ENCODE measurements around the gene TMEM165.

TMEM165 gene

DNA sequence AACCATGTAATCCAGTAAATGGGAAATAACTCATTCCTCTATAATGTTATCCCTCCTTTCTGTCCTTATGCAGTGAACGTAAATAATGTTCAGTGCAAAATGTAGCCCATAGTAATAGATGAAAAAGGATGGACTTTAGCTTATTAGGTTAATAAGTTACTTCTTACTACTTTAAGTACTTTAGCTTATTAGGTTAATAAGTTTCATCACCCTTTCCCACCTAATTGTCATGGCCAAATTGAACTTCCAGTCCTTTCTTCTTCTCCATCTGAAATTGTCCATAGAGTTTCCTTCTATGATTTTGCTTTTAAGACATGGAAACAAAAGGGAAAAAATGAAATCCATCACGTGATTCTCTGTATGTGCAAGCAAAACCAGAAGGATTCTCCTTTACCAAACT, 15.2 kb upstream of the TMEM165 start:
- TF ChIP-seq Cebpa-rat (IDR thresholded peaks at IDR 0.05): no peak
- no peak overlapping the region for H3K9ac ChIP-seq
- H4K20me1 ChIP-seq: no peaks in the 10 kb centered on the region
- H3K36me3 ChIP-seq: no peaks in the 10 kb centered on the region
- H3K4me3 ChIP-seq: no peak overlapping the region
- H3K4me2 ChIP-seq: no peak overlapping the region
- H3K27ac ChIP-seq: no peak overlapping the region
- H3K4me1 ChIP-seq: no peaks in the 10 kb centered on the region
- H3K27me3 ChIP-seq: no peaks in the 10 kb centered on the region
- H3K9me3 ChIP-seq (replicated peaks in 1 of 11): no peaks in the 10 kb centered on the region

DNA sequence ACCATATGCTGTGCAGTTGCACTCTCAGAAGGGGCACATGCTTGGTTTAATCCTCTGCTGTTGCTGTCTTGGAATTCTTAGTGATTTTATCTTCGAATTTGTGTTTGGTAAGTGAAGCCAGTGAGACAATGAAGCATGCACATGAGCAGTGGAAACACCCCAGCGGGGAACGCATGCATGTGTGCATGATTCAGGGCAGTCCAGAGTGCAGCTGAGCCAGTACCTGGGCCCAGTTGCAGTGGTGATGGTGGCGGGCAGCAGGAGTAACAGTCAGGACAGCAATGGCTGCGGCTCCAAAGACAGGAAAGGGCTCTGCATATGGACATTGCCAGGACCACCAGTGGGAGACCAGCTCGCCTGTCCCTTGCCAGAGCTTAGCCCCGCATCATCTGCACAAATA, 14.3 kb upstream of the TMEM165 start:
- Histone ChIP-seq H3K4me1 (no peaks in the 10 kb centered on the region), H3K9me3 (replicated peaks in 1 of 11) (no peaks in the 10 kb centered on the region), H3K27ac (no peak overlapping the region), H4K20me1 (no peaks in the 10 kb centered on the region), H3K4me2 (no peak overlapping the region), H3K9ac (no peak overlapping the region), H3K36me3 (no peaks in the 10 kb centered on the region), H3K27me3 (no peaks in the 10 kb centered on the region), H3K4me3 (no peak overlapping the region)
- no peak for TF ChIP-seq Cebpa-rat (IDR thresholded peaks at IDR 0.05)

DNA sequence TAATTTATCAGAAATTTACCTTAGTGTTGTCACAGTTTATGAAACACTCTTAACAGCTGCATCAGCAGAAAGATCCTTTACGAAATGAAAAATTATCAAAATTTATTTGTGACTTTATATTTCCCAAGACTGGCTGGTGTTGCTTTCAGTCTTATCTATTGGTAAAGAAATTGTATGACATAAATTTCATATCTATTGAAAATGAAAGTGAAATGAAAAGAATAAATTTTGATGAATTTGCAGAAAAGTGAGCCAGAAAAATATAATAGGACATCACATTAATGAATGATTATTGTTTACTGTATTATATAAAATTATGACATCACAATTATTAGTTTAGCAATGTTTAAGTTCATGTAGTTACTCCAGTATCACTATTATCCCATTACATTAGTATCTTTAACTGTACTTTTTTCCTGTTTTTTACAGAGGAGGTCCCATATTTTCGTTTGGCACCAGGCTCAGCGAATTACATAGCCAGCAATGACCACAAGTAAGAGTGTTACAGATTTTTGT, 13.2 kb upstream of the TMEM165 start:
- Histone ChIP-seq H3K9me3 (replicated peaks in 1 of 11) (no peaks in the 10 kb centered on the region), H3K9ac (no peak overlapping the region), H3K4me1 (no peaks in the 10 kb centered on the region), H4K20me1 (no peaks in the 10 kb centered on the region), H3K4me2 (no peak overlapping the region), H3K27me3 (no peaks in the 10 kb centered on the region), H3K27ac (no peak overlapping the region), H3K36me3 (no peaks in the 10 kb centered on the region), H3K4me3 (no peak overlapping the region)
- no peak for TF ChIP-seq Cebpa-rat (IDR thresholded peaks at IDR 0.05)

DNA sequence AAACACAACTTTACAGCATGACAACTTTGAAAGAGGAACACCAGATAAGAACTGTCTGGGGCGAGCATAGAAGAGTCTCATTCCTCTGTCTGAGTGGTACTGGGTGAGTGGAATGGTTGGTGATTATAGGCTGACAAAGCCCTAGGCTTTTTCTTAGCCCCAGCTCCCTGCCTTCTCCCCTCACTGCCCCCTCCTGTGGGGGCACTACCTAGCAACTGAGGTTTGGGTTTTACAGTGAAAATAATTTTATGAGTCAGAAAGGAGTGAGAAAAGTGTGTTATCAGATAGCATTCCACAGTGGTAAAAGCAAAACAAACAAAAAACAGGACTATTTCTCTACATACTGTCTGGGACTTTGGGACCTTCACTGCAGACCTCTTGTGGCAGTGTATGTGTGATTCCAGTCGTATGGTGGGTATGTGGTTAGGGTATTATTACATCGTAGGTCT, 10.5 kb upstream of the TMEM165 start:
- H3K27ac ChIP-seq: no peak overlapping the region
- no peak overlapping the region for H3K9ac ChIP-seq
- H3K9me3 ChIP-seq (replicated peaks in 1 of 11): no peaks in the 10 kb centered on the region
- no peak for TF ChIP-seq Cebpa-rat (IDR thresholded peaks at IDR 0.05)
- no peaks in the 10 kb centered on the region for H3K4me1 ChIP-seq
- H3K4me3 ChIP-seq: no peak overlapping the region
- H3K27me3 ChIP-seq: no peaks in the 10 kb centered on the region
- no peaks in the 10 kb centered on the region for H4K20me1 ChIP-seq
- no peak overlapping the region for H3K4me2 ChIP-seq
- H3K36me3 ChIP-seq: no peaks in the 10 kb centered on the region

DNA sequence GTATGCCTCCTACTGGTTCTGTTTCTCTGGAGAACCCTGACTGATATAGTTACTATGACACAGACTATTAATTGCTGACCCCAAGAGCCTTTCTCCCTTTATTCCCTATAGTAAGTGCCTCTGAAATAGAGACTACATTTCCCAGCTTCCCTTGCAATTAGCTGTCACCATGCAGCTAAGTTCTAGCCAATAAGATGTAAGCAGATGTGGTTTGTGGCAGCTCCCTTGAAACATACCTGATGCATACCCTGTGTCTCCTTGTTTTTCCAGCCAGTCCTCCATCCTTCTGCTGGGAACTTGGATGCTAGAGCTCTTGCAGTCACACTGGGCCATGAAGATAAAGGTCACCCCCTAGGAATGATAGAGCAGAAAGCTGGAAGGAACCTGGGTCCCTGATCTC, 9.7 kb upstream of the TMEM165 start:
- Histone ChIP-seq H3K27ac (no peak overlapping the region), H3K4me2 (no peak overlapping the region), H3K4me1 (peaks cover 0 to 3% (median 0%) of the 10 kb centered on the region in 10 experiments; a peak in 3 of 20 replicates), H3K36me3 (no peaks in the 10 kb centered on the region), H3K9ac (no peak overlapping the region), H3K9me3 (replicated peaks in 1 of 11) (no peaks in the 10 kb centered on the region), H3K4me3 (no peak overlapping the region), H4K20me1 (no peaks in the 10 kb centered on the region), H3K27me3 (no peaks in the 10 kb centered on the region)
- TF ChIP-seq Cebpa-rat (IDR thresholded peaks at IDR 0.05): no peak

DNA sequence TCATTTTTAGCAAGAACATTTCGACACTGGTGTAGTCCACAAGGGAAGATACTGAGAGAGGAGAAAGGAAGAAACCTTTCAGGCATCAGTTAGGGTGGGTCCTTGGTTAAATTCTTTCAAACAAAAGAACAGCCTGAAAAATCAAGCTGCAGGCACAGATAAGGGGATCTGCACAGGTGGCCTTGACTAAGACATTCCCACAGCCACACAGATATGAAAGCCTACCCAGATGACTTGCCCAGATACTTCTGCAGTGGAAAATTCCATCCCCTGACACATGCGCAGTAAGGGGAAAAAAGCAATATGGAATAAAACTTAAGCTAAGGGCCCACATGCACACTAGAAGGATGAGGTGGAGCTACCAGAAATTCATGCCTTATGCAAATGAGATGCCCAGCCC, 8.9 kb upstream of the TMEM165 start:
- H3K4me1 ChIP-seq: peaks cover 0 to 7% (median 0%) of the 10 kb centered on the region in 10 experiments; a peak in 3 of 20 replicates
- no peak overlapping the region for H3K4me3 ChIP-seq
- H3K9ac ChIP-seq: no peak overlapping the region
- no peaks in the 10 kb centered on the region for H3K36me3 ChIP-seq
- H4K20me1 ChIP-seq: no peaks in the 10 kb centered on the region
- no peak for TF ChIP-seq Cebpa-rat (IDR thresholded peaks at IDR 0.05)
- H3K27ac ChIP-seq: no peak overlapping the region
- H3K27me3 ChIP-seq: no peaks in the 10 kb centered on the region
- no peaks in the 10 kb centered on the region for H3K9me3 ChIP-seq (replicated peaks in 1 of 11)
- no peak overlapping the region for H3K4me2 ChIP-seq

DNA sequence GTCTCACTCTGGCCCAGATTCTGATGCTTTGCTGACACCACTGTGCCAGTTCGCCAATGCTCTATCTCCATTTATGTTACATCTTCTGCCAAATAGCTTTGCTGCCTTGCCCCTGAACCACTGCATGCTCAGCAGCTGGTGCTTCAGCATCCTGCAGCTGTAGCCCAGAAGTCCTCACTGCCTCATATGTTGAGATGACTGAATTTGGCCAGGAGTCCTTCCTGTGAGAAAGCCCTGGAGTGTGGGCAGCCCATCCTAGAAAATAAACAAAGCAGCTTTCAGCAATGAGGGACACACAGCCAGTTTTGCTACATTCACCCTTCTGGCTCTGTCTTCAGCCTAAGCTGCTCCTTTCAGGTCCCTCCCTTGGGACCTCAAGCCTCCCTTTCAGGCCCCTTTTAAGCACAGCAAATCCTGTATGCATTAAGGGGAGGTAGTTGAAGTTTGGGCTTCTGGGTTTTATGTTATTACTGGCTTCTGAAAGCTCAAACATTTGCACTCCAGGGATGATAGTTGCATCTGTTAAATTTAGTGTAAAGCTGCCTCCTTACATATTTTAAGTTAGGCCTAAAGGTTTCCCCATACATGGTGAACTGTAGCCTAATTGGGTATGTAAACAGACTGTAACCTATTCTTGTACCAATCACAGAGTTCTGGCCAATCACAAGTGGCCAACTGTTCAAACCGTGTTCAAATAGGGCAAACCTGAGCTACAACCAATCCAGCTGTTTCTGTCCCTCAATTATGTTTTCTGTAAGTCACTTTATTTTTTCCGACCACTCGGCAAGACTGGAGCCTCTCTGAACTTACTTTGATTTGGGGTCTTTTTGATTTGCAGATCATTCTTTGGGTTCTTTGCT, 2.1 kb upstream of the TMEM165 start:
- Histone ChIP-seq H3K9ac (peak overlapping the region in 2 of 11 experiments; percentile 18 to 26; a peak in 2 of 22 replicates), H3K4me2 (peak overlapping the region in 4 of 11 experiments; percentile 14 to 49 (median 26); a peak in 7 of 22 replicates), H3K4me3 (no peak overlapping the region), H3K27ac (no peak overlapping the region), H4K20me1 (peaks cover 19 to 30% (median 26%) of the 10 kb centered on the region in 11 experiments; a peak in 21 of 22 replicates), H3K4me1 (peaks cover 13 to 39% (median 30%) of the 10 kb centered on the region in 10 experiments), H3K27me3 (no peaks in the 10 kb centered on the region), H3K9me3 (replicated peaks in 1 of 11) (no peaks in the 10 kb centered on the region), H3K36me3 (peaks cover 0 to 22% (median 16%) of the 10 kb centered on the region in 11 experiments; a peak in 16 of 22 replicates)
- no peak for TF ChIP-seq Cebpa-rat (IDR thresholded peaks at IDR 0.05)

DNA sequence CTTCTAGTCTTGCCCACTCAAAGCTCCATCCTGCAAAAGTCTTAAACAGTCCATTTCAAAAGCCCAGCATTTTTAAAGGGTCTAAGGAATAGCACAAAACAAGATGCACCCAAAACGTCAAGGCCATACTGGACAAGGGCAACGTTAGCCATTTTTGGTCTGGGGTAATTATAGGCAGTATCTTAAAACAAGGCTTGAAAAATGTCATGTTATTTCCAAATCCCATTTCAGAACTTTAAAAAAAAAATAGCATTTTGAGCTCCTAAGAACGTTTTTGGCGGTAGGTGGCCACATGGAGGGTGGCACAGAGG, 584 bp upstream of the TMEM165 start:
- peak overlapping the region; percentile 88 to 100 (median 94) for H3K4me3 ChIP-seq
- peaks cover 32 to 42% (median 39%) of the 10 kb centered on the region in 11 experiments for H4K20me1 ChIP-seq
- peak overlapping the region; percentile 94 to 99 (median 96); a peak in 21 of 22 replicates for H3K27ac ChIP-seq
- no peak for TF ChIP-seq Cebpa-rat (IDR thresholded peaks at IDR 0.05)
- peak overlapping the region; percentile 66 to 98 (median 93) for H3K4me2 ChIP-seq
- H3K9ac ChIP-seq: peak overlapping the region; percentile 95 to 99 (median 97)
- H3K9me3 ChIP-seq (replicated peaks in 1 of 11): no peaks in the 10 kb centered on the region
- H3K27me3 ChIP-seq: no peaks in the 10 kb centered on the region
- peaks cover 3 to 33% (median 27%) of the 10 kb centered on the region in 11 experiments; a peak in 20 of 22 replicates for H3K36me3 ChIP-seq
- H3K4me1 ChIP-seq: peaks cover 20 to 49% (median 39%) of the 10 kb centered on the region in 10 experiments

DNA sequence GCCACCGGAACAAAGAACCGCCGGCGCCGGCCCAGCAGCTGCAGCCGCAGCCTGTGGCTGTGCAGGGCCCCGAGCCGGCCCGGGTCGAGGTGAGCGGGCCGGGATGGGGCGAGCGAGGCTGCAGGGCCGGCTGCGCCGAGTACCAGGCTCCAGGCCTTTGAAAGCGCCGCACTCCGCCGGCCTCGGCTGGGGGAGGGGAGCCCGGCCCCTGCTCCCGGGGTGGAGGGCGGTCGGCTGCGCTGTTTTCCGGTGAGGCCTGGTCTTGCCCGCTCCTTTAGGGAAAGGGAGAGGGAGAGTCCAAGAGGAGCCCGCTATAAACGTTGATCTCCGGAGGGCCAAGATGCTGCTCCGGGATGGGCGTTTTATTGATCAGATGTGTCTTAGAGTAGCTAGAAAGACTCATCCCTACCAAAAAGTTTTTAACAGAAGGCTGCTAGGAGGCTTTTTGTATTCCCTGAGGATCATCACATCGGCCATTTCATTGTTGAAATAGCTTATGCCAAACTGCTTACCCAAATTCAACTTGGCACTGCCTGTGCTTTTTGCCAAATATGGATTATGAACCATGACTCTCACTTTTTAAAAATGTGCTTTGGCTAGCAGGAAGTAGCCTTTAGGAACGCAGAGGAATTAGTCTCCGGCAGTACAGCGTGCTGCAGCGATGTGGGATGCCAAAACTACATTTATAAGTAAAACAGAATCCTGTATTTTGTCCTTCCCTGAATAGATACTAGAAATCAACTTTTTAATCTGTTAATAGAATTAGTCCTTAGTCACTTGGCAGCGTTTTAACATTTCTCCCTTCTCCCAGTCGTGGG, 760 bp downstream of the TMEM165 start:
- TF ChIP-seq Cebpa-rat (IDR thresholded peaks at IDR 0.05): no peak
- peaks cover 15 to 46% (median 40%) of the 10 kb centered on the region in 11 experiments; a peak in 20 of 22 replicates for H3K36me3 ChIP-seq
- peaks cover 44 to 56% (median 52%) of the 10 kb centered on the region in 11 experiments for H4K20me1 ChIP-seq
- H3K4me3 ChIP-seq: peak overlapping the region; percentile 88 to 100 (median 94)
- peak overlapping the region; percentile 95 to 99 (median 97) for H3K9ac ChIP-seq
- peaks cover 25 to 49% (median 40%) of the 10 kb centered on the region in 10 experiments for H3K4me1 ChIP-seq
- H3K4me2 ChIP-seq: peak overlapping the region; percentile 92 to 99 (median 95)
- no peaks in the 10 kb centered on the region for H3K27me3 ChIP-seq
- H3K27ac ChIP-seq: peak overlapping the region; percentile 94 to 99 (median 96)
- no peaks in the 10 kb centered on the region for H3K9me3 ChIP-seq (replicated peaks in 1 of 11)
